H7 (cell line): ENCODE measurements around the gene CCDC179. TPM values are rescaled to one million over a fixed set of nuclear protein-coding genes. Genes with fewer than 3 reads are reported as not detected.

Experiments used
- DNase-seq: peaks from one replicate; pipeline ENCODE4 v3.0.0; 2012
- H3K27me3 ChIP-seq: 2 replicates; pipeline ENCODE4 v1.6.0; 2011; ENCODE audit warnings: mild to moderate bottlenecking, low read length; ENCODE audit not compliant: control insufficient read depth, insufficient read depth
- H3K36me3 ChIP-seq: replicated peaks from 2 replicates; pipeline ENCODE4 v1.5.1; 2011; ENCODE audit warnings: low read length; ENCODE audit not compliant: control insufficient read depth, insufficient read depth
- H3K4me3 ChIP-seq: 2 replicates; pipeline ENCODE4 v1.5.1; 2011; ENCODE audit warnings: low read depth, mild to moderate bottlenecking, control low read depth, low read length, moderate library complexity; ENCODE audit not compliant: insufficient read depth
- total RNA-seq: library from RNA; depleted of rRNA; stranded (reverse); fragments of >200 nt; shearing (Covaris generic); gene quantifications from 2 replicates; pipeline ENCODE4 v1.2.3, GENCODE V29; 2014

The CCDC179 gene
- total RNA-seq, 1 experiment from 2014 or later, result not detected

DNA sequence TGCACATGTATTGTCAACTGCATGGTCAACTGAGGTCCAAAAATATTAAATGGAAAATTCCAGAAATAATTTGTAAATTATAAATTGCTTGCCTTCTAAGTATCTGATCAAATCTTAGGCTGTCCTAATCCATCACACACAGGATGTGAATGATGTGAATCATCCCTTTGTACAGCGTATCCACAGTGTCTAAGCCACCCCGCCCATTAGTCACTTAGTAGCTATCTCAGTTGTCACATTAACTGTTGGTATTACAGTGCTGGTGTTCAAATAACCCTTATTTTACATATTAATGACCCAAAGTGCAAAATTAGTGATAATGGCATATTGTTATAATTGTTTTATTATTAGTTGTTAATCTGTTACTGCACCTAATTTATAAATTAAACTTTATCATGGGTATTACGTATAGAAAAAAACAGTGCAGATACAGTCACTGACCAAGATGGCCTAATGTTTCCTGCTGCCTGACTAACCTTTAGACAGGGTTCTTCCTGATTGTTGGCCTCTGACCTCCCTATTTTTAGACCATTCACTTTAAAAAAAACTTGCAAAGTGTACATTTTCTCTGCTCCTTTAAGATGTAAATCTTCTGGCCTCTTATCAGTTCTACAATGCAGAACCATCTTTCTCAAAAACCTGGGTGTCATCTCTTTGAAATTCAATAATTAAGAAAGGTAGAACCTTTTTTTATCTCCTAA is 27.8 kb downstream of the CCDC179 start:
- no peak for DNase-seq
- H3K36me3 ChIP-seq, result no peaks in the 10 kb centered on the region
- H3K4me3 ChIP-seq, result no peak overlapping the region
- H3K27me3 ChIP-seq, result peaks cover 11% of the 10 kb centered on the region

DNA sequence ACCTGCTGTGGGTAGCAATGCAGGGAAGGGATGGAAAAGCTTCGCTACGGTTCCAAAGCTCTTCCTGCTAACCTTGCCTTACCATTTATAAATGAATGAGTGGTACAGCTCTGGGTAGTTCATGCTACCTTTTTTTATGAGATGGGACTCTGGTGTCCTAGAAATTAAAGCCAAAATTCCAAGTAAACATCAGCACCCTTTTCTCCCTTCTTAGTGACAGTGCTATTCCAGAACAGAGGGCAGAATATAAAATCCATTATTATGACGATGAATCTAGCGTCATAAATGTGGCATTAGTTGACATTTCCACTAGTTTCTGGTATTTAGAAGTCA is 30.2 kb downstream of the CCDC179 start:
- Histone ChIP-seq H3K36me3 (no peaks in the 10 kb centered on the region), H3K27me3 (peaks cover 11% of the 10 kb centered on the region), H3K4me3 (no peak overlapping the region)
- DNase-seq, result no peak

DNA sequence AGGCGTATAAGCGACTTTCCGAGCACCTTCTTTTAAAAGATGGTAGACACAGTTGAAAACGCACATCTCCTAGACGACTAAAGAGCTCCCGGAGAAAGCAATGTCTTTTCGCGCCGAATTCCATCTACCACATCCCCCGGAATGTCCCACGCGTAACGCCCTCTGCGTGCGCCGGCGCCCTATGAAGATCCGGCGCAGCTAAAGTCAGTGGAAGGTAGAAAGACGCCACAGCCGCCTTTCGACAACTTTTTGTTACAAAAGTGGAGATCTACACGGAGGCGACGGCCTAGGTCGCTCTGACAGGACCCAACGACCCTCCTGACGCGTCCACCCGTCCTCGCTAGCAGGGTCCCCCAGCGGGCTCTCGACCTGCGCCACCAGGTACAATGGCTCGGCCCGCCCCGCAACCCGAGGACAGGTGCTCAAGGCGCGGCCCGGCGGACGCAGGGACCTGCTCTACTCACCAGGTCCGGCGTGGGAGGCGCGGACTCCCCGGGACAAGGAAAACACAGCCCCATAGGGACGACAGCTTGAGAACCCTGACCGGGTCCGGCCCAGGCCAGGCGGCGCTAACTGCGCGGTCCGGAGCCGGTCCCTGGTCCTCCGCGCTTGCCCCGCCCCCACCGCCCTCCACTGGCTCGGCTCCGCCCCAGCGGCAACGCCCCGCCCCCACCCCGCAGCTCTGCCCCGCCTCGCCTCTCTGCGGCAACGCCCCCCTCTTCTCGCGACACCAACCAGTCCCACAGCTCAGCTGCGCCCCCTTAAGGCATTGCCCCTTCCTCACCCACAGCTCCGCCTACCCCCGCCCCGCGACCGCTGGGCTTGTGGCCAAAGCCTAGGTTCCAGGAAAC is 30.8 kb downstream of the CCDC179 start, which contains the start of gene SVIP:
TSS of gene SVIP (minus strand) at position 571 of the 851 bp plus-strand sequence. CDS start at position 518, 53 bp downstream.
- H3K27me3 ChIP-seq, result peaks cover 11% of the 10 kb centered on the region
- peak within 1 kb of the TSS; percentile 69 for H3K4me3 ChIP-seq
- H3K36me3 ChIP-seq, result no peaks in the 10 kb centered on the region
- peak; percentile 90 for DNase-seq

DNA sequence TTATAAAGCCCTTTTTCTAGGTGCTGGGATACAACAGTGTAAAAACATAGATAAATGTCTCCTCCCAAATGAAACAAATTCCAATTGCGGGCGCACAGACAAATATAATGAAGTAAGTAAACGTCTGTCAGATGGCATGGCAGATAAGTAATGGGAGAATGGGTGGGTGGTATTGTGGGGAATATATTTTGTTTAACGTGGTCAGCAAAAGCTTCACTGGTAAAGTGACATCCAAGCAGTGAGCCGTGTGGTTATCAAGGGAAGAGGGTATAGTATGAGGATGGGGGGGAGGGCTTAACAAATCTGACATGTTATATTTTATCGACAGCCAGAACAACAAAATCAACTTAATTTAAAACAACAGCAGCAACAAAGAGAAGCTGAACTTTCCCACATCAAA is 31.9 kb downstream of the CCDC179 start:
- Histone ChIP-seq H3K36me3 (no peaks in the 10 kb centered on the region; the same call in 1 of the 2 replicates), H3K27me3 (peaks cover 11% of the 10 kb centered on the region), H3K4me3 (no peak overlapping the region)
- no peak for DNase-seq

DNA sequence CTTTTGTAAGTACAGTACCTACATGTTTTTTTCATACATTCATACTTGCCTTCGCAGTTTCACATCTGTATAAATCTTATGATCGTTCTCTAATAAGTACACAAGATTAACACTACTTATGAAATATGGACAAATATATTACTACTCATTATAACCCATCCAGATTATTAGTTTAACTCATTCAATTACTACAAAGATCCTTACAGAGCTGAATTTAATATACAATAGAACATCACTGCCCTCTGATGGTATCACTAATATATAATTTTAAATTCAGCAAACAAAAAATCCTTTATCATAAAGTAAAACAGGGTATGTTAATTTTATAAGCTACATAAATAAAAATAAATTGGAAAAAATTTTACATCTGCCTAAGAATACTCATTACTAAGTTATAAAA is 38.1 kb downstream of the CCDC179 start:
- H3K27me3 ChIP-seq, result no peaks in the 10 kb centered on the region
- no peak overlapping the region for H3K4me3 ChIP-seq
- no peaks in the 10 kb centered on the region; the same call in 1 of the 2 replicates for H3K36me3 ChIP-seq
- no peak for DNase-seq

DNA sequence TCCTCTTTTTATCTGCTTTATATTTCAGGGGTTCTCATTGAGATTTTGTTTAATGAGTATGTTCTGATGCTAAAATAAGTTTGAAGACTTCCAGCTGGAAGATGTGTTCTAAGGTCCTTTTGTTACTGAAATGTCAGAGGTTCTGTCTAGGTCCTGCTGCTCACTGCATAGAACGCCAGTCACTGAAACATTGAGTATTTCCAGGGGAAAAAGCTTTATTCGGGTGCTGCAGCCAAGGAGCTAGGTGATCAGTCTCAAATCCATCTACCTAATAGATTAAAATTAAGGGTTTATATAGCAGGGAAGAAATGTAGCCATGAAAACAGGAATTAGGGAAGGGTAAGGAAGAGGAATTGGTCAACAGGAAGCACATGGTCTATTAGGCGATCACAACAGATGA is 50.4 kb downstream of the CCDC179 start:
- no peaks in the 10 kb centered on the region for H3K27me3 ChIP-seq
- no peak overlapping the region for H3K4me3 ChIP-seq
- no peaks in the 10 kb centered on the region for H3K36me3 ChIP-seq
- DNase-seq, result no peak

DNA sequence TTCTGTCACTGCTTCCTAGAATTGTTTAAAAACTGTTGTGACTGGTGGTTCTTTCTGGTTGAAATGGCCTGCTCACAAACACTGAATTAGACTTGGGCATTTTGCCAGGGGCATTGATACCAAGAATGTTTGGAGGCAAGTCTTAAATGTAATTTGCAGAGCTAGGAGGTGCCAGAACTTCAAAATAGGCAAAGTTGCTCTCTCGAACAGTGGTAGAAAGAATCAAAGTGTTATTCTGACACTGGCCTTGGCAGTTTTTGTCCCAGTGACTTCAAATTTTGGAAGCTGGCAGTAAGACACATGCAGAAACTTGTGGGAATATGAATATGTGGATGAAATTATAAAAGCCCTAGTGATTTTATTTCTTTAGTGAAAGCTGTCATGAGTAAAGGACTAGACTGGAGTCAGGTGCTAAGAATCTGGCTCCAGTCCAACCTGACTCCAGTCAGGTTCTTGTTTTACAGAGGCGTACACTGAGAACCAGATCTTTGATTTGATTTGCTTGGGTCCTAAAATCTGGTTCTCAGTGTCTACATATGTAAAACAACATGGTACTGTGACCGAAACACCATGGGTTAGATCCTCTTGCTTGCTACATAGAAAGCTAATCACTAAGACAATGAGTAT is 51.6 kb downstream of the CCDC179 start:
- no peak overlapping the region for H3K4me3 ChIP-seq
- no peaks in the 10 kb centered on the region for H3K27me3 ChIP-seq
- no peak for DNase-seq
- no peaks in the 10 kb centered on the region for H3K36me3 ChIP-seq

DNA sequence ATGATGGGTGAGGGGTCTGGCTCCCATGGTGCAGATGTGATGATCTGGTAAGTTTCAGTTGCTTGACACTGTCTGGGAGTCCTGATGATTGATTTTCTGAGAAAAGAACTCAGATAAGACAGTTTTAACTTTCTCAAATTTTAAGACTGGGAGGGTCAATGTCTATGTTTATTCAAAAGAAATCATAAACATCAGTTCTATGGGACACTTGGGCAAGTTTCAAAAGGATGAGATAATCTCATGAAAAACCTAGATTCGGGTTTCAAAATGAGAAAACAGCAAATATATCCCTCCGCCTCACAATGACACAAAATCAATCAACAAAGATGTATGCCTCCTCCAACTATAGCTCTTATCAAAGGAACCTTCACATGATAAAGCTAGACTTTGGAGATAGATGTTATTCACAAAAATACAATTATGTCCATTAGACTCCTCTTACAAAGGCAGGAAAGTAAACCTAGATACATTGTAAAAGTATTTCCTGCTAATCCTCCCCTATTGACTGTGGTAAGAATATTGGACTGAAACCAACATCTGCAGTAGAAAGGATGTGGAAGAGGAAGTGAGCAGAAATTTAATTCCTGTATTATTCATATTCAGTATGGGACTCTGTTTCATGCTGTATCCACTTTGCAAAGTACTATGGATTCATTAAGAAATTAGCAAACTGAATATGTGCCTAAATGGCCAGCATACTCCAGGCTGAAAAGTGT is 52.3 kb downstream of the CCDC179 start:
- no peak overlapping the region for H3K4me3 ChIP-seq
- no peaks in the 10 kb centered on the region for H3K27me3 ChIP-seq
- no peaks in the 10 kb centered on the region for H3K36me3 ChIP-seq
- no peak for DNase-seq

DNA sequence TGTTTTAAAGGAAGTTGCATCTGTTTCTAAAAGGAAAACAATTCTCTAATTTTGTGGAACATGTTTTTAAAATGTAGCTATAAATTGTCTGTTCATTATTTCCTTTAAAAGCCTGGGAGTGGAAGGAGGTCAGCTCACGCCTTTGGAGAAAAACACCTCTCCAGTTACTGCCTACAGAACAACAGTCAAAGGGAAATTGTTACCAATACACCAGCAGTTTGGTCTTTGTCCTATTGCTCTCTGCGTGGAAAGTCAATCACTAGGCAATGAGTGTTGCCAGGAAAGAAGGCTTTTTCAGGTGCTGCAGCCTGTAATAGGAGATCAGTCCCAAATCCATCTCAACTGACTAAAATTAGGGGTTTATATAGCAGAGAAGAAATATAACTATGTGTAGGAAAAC is 52.9 kb downstream of the CCDC179 start:
- Histone ChIP-seq H3K27me3 (no peaks in the 10 kb centered on the region), H3K4me3 (no peak overlapping the region), H3K36me3 (no peaks in the 10 kb centered on the region)
- DNase-seq, result no peak

DNA sequence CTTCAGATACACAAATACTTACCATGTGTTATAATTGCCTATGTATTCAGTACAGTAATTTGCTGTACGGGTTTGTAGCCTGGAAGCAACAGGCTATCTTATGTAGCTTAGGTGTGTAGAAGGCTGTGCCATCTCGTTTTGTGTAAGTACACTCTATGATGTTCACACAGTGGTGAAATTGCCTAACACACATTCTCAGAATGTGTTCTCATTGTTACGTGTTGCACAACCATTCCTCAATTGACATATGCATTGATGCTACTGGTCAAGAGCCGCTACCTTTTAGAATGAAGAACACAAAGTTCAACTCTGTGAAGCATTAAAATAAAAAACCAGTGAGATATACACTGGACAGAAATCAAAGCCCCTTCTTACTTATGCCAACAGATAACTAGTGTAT is 57.4 kb downstream of the CCDC179 start:
- no peaks in the 10 kb centered on the region for H3K27me3 ChIP-seq
- no peaks in the 10 kb centered on the region for H3K36me3 ChIP-seq
- no peak overlapping the region for H3K4me3 ChIP-seq
- DNase-seq, result no peak

DNA sequence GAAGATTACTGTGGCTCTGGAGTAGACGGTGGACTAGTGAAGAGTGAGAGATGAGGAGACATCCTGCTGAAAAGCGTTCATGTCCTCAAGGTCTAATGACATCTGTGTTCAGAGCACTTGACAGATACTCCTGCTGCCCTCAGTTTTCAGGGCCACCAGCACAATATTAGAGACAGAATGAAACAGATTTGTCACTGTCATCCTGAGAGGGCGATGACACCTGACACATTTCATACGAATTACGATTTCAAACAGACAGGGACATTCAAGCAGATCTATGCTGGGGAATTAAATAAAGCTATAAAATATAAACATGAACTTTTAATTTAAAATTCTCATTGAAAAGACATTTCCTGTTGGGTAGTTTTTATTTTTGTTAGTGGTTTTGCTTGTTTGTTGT is 59.8 kb downstream of the CCDC179 start:
- Histone ChIP-seq H3K4me3 (no peak overlapping the region), H3K36me3 (no peaks in the 10 kb centered on the region), H3K27me3 (no peaks in the 10 kb centered on the region)
- DNase-seq, result no peak

DNA sequence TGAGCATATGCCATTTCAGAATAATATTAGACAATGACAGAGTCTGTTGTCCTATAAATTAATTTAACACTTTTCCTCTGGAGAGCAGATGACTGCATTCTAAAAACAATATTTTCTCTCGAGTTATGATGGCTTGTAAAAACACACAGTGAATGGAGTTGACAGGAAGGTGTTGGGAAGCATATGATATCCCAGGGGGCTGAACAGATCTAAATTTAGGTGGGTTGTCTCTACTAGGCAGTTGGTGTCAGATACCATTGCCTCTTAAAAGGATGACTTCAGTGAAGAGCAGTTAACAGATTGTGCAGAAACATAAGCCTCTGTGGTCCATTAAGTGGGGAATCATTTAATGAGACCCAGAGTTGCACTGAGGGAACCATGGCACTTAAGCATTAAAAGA is 61.4 kb downstream of the CCDC179 start:
- Histone ChIP-seq H3K36me3 (no peaks in the 10 kb centered on the region), H3K27me3 (no peaks in the 10 kb centered on the region), H3K4me3 (no peak overlapping the region)
- no peak for DNase-seq

DNA sequence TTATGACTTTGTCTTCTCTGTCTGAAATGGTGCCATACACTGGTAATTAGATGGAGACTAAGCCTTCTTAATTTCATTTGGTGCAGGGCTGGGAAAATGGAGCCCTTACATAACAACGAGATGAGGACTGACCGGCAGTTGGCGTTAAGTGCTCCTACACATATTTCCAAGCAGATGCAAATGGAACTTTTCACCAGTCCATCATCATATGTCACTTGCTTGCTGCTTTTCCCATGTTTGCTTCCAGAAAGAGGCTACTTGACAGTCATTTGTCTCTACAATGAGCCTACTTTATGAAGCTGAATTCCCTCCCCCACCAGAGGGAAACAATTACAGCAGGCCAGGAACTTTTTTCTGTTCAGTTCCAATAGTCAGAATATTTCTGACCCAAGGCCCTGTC is 63.2 kb downstream of the CCDC179 start:
- no peak for DNase-seq
- no peaks in the 10 kb centered on the region for H3K27me3 ChIP-seq
- H3K36me3 ChIP-seq, result no peaks in the 10 kb centered on the region
- no peak overlapping the region for H3K4me3 ChIP-seq
